Stimulated activated CD4-positive, alpha-beta T cell treated with anti-CD3 and anti-CD28 coated beads, Interleukin-4, amount 100 ng/mL, for 1 hour (primary cell): ENCODE data around the gene FIBCD1.

Source experiments
- DNase-seq: peaks from one replicate; pipeline ENCODE4 v3.0.0-alpha.2; 2020

FIBCD1 gene, protein sequence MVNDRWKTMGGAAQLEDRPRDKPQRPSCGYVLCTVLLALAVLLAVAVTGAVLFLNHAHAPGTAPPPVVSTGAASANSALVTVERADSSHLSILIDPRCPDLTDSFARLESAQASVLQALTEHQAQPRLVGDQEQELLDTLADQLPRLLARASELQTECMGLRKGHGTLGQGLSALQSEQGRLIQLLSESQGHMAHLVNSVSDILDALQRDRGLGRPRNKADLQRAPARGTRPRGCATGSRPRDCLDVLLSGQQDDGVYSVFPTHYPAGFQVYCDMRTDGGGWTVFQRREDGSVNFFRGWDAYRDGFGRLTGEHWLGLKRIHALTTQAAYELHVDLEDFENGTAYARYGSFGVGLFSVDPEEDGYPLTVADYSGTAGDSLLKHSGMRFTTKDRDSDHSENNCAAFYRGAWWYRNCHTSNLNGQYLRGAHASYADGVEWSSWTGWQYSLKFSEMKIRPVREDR

GRCh38 chr9:130938652-130939404 lies at the start of gene FIBCD1:
FIBCD1 (minus strand) TSS chr9:130939247; CDS start chr9:130938607, 640 bp downstream.
- DNase-seq = no peak

GRCh38 chr9:130988400-130988747 lies 49.3 kb upstream of the FIBCD1 start:
- no peak for DNase-seq

DNA sequence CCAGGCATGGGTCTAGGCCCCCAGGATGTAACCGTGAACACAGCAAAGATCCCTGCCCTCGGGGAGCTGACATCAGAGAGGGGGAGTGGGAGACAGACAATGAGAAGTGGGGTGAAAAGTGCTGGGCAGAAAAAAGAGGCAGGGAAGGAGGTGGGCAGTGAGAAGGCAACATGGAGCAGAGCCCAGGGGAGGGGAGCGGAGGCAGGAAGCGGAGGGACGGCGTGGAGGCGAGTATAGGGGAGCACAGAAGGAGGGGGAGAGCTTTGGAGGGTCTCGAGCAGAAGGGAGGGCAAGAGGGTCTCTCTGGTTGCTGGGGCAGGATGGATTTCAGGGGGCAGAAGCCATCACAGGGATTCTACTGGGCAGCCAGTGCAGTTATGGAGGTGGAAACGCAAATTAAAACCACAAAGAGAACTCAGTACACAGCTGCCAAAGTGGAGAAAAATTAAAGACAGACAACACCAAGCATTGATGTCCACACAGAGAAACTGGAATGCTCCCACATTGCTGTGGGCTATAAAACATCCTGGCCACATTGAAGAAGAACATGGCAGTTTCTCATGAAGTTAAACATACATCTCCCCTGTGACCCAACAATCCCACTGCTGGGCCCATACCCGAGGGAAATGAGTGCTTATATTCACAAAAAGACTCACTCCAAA lies 48.8 kb upstream of the FIBCD1 start:
- no peak for DNase-seq

DNA sequence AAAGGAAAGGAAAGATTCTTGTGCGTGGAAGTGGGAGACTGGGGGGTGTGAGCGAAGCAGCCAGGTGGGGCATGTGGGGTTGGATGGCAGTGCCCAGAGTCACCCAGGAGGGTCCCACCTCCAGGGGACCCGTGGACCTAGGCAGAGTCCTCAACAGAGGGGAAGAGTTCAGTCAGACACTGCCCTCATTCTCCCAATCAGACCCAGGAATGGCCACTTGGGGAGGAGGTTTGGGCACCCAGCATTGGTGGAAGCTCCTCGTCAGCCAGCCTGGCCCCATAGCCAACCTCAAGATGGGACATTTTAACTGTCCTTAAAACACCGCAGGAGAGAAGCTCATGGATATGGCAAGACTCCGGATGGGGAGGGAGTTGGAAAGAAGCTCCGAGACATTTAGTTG lies 48.0 kb upstream of the FIBCD1 start:
- DNase-seq = no peak

GRCh38 chr9:130986356-130986965 lies 47.4 kb upstream of the FIBCD1 start:
- no peak for DNase-seq

DNA sequence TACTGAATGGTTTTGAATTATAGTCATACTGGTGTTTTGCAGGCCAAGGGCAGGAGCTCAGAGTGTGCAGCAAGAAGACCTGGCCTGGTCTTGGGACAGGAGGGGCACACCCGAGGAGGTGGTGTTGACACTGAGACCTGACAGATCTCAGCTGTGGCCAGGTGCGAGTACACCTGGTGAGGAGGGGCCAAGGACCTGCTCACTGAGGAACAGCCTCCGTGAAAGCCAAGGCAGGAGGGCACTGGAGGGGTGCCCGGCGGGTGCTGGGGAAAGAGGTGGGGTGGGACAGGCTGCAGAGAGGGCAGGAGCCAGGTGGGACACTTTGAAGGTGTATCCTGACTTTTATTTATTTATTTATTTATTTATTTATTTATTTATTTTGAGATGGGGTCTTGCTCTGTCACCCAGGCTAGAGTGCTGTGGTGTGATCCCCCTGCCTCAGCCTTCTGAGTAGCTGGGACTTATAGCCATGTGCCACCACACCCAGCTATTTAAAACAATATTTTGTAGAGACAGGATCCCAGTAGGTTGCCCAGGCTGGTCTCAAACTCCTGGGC lies 46.6 kb upstream of the FIBCD1 start:
- DNase-seq = no peak

DNA sequence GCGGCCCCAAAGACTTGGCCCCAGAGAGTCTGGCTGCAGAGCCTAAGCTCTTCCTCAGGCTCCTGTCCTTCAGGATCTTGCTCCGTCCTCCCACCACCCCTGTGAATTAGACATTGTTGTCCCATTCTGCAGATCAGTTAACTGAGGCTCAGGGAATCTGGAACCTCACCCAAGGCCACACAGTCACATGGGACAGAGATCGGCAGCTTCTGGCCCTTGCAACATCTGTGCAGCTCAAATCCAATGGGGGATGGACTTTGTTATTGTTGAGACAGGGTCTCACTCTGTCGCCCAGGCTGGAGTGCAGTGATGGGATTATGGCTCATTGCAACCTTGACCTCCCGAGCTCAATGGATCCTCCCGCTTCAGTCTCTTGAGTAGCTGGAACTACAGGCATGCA lies 46.0 kb upstream of the FIBCD1 start:
- no peak for DNase-seq

DNA sequence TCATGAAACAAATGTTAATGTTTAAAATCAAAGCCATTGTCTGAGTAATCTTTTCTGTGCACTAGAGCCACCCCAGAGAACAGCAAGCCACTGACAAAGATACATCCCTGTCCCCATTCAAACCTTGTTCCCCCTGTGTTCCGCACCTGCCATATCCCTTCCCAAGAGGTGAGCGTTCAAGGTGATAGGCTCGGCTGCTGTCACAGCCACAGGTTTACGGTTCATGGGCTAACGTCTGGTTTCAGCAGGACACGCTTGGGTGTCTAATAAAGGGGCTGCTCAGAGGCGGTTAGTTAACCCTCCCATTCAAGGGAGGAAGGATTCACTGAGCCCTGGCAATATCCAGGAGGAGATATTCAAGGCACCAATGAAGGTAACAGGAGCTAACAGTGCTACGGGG lies 45.5 kb upstream of the FIBCD1 start:
- DNase-seq = no peak

DNA sequence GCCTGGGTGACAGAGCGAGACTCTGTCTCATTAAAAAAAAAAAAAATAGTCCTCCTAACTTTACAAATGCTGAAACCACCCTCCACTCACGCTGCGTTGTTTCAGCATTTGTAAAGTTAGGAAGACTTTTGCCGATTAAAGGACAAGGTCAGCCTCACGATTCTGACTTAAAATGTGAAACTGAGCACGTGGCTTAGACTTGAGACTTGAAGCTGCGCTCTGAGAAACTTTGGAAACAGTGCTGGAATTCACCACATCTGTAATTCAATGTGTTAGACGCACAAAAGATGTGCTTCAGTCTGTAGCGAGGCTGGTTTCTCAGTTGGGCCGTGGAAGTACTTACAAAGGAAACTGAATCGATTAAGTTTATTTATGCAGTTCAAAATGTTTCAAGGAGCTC lies 44.9 kb upstream of the FIBCD1 start:
- no peak for DNase-seq

DNA sequence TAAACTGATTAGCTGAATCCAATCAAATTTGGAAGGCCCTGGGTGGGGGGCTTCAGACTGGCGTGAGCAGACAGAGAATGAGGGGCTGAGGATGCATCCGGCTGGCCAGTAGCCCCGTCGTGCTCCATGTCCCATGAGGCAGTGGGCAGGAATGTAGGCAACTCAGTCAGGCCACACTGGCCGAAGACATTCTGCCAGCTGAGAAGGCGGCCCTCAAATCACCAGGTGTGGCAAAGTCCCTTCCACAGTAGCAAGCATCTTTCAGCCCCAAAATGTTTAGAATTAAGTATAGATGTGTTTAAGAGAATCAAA lies 44.3 kb upstream of the FIBCD1 start:
- DNase-seq = no peak

DNA sequence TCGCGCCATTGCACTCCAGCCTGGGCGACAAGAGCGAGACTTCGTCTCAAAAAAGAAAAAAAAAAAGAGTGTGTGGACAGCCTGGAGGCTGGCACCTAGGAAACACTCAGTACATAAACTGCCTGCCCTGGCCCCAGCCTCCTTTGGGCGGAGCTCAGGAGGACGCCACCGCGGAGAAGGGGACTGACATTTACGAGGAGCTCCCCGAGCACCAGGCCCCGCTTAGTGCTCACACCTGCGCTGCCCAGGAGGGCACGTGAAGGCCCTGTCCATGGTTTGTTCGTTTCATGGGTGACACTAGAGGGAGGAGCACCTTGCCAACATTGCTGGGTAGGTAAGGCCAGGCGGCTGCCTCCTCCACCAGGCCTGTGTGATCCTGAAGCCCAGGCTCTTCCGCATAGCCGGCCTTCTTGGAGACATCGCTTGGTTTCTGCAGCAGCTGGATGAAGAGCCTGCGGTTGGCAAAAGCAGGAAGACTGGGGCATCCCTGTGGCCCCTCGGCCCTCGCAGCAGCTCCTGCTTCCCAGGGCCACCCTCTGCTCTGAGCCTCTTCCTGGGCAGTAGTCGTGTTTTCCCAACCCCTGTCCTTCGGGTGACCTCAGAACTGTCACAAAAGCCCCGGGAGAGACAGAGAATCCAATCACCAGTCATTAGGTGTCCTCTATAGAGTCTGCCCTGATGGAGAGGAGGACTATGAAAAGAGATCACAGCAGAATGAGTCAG lies 43.8 kb upstream of the FIBCD1 start:
- no peak for DNase-seq

- no peak for DNase-seq
Observed at GRCh38 chr9:130981756-130982137, 42.7 kb upstream of the FIBCD1 start.

GRCh38 chr9:130981002-130981755 lies 42.1 kb upstream of the FIBCD1 start:
- no peak for DNase-seq

GRCh38 chr9:130980526-130980925 lies 41.5 kb upstream of the FIBCD1 start:
- no peak for DNase-seq

- no peak for DNase-seq
Observed at GRCh38 chr9:130979591-130980385, 40.7 kb upstream of the FIBCD1 start.

DNA sequence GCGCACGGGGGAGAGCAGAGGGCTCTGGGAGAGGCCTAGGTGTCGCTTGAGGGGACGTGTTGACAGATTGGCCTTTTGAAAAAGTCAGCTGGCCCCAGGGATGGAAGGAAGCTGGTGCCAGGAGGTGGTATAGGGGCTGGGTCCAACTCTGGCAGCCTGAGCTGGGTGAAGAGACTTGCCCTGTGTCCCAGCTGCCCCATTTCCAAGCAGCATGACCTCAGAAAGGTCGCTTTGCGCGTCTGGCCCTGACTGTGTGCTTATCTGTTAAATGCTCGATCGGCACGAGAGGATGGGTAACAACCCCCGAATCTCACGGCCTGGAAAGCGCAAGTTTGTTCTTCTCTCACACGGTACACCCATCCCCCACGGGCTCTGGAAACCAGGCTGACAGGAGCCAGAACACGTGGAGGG lies 38.8 kb upstream of the FIBCD1 start:
- DNase-seq = no peak

GRCh38 chr9:130975932-130976841 lies 37.1 kb upstream of the FIBCD1 start:
- no peak for DNase-seq

- DNase-seq = no peak
Observed at GRCh38 chr9:130975156-130975555, 36.1 kb upstream of the FIBCD1 start.

DNA sequence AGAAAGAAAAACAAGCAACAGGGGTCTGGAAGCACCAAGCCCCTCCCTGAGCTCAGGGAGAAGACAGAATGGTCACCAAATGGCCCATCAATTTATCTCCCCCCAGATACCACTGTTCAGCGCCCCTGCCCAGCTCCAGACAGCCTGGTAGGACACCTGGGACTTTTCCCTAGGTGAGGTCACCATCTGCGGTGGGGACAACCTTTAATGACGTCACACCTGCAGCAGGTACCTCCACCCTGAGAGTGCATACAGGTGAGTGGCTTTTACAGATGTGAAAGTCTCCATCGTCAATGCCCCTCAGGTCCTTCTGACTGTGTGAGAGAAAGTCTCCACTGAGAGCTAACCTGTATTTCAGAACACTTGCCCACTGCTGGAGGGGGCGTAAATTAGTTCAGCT lies 35.6 kb upstream of the FIBCD1 start:
- no peak for DNase-seq
